Brain pericyte (primary cell): ENCODE data around the gene DLGAP4.
"Not testable (repeated sequence)": the region's sequence is repeated elsewhere in the genome, so short reads cannot be mapped to it uniquely, and the experiment has no call there.

Experiments
- DNase-seq: peaks from one replicate; pipeline ENCODE4 v3.0.0-alpha.2; 2012; ENCODE audit warnings: low read depth, low spot score

Gene DLGAP4

GRCh38 chr20:36493801-36494114, 187.6 kb downstream of the DLGAP4 start:
- no peak for DNase-seq

GRCh38 chr20:36496707-36497669, 190.8 kb downstream of the DLGAP4 start:
- no peak for DNase-seq

GRCh38 chr20:36497856-36498255, 191.7 kb downstream of the DLGAP4 start:
- no peak for DNase-seq

GRCh38 chr20:36498386-36499179, 192.4 kb downstream of the DLGAP4 start:
- no peak for DNase-seq

GRCh38 chr20:36499211-36499610, 193.1 kb downstream of the DLGAP4 start:
- no peak for DNase-seq

- DNase-seq = no peak
These were observed 193.8 kb downstream of the DLGAP4 start for GRCh38 chr20:36499723-36500501.

- DNase-seq = no peak
These were observed 195.3 kb downstream of the DLGAP4 start for GRCh38 chr20:36501367-36502006.

GRCh38 chr20:36504295-36504694, 198.2 kb downstream of the DLGAP4 start:
- DNase-seq = no peak

- DNase-seq = no peak
These were observed 200.1 kb downstream of the DLGAP4 start for GRCh38 chr20:36506253-36506652.

GRCh38 chr20:36507746-36508145, 201.6 kb downstream of the DLGAP4 start:
- no peak for DNase-seq

- DNase-seq = no peak
These were observed 213.0 kb downstream of the DLGAP4 start for GRCh38 chr20:36519012-36519719.

- no peak for DNase-seq
These were observed 213.8 kb downstream of the DLGAP4 start for GRCh38 chr20:36519944-36520343.

- no peak for DNase-seq
These were observed 215.4 kb downstream of the DLGAP4 start for GRCh38 chr20:36521526-36521925.

- not testable (repeated sequence) for DNase-seq
These were observed 216.3 kb downstream of the DLGAP4 start for GRCh38 chr20:36522412-36522811.

- no peak for DNase-seq
These were observed 217.2 kb downstream of the DLGAP4 start for GRCh38 chr20:36523341-36523740.

- no peak for DNase-seq
These were observed 219.7 kb downstream of the DLGAP4 start for GRCh38 chr20:36525620-36526365.

- no peak for DNase-seq
These were observed 220.4 kb downstream of the DLGAP4 start for GRCh38 chr20:36526521-36527011.

- no peak for DNase-seq
These were observed 221.4 kb downstream of the DLGAP4 start for GRCh38 chr20:36527331-36528125.
